Neutrophil (primary cell): ENCODE measurements around the gene MCM7.

Source experiments
- H3K27ac ChIP-seq: fragments of 200-600 bp; sonication (generic); 2 replicates; pipeline ENCODE4 v1.5.1; 2016; ENCODE audit warnings: mild to moderate bottlenecking, moderate library complexity
- H3K27me3 ChIP-seq: fragments of 200-600 bp; sonication (generic); 2 replicates; pipeline ENCODE4 v1.6.0; 2016; ENCODE audit warnings: mild to moderate bottlenecking
- H3K36me3 ChIP-seq: fragments of 200-600 bp; sonication (generic); 2 replicates; pipeline ENCODE4 v1.5.1; 2017
- H3K4me1 ChIP-seq, 2 experiments: fragments of 200-600 bp in 1 of 2; sonication (generic) in 1 of 2; 1 replicate in 1 of 2; 2 replicates in 1 of 2; pipeline versions ENCODE4 v1.5.1 to v1.6.1; 2013 to 2016; ENCODE audit warnings: low read depth in 1 of 2, low read length in 1 of 2, mild to moderate bottlenecking in 1 of 2, moderate library complexity in 1 of 2; ENCODE audit not compliant: control insufficient read depth in 1 of 2, insufficient read depth in 1 of 2
- H3K4me3 ChIP-seq, 2 experiments: fragments of 200-600 bp in 1 of 2; sonication (generic) in 1 of 2; 1 replicate in 1 of 2; 2 replicates in 1 of 2; pipeline ENCODE4 v1.5.1; 2013 to 2016; ENCODE audit warnings: low read depth in 1 of 2, low read length in 1 of 2, mild to moderate bottlenecking in 1 of 2, moderate library complexity in 1 of 2
- H3K9me3 ChIP-seq: fragments of 200-600 bp; sonication (generic); 2 replicates; pipeline ENCODE4 v1.5.1; 2016
- TF ChIP-seq, protein P1 (sequence below): fragments of 200-600 bp; sonication (generic); IDR thresholded peaks from 2 replicates; pipeline ENCODE4 v1.5.1; 2016; ENCODE audit warnings: antibody characterized with exemption

MCM7 gene

DNA sequence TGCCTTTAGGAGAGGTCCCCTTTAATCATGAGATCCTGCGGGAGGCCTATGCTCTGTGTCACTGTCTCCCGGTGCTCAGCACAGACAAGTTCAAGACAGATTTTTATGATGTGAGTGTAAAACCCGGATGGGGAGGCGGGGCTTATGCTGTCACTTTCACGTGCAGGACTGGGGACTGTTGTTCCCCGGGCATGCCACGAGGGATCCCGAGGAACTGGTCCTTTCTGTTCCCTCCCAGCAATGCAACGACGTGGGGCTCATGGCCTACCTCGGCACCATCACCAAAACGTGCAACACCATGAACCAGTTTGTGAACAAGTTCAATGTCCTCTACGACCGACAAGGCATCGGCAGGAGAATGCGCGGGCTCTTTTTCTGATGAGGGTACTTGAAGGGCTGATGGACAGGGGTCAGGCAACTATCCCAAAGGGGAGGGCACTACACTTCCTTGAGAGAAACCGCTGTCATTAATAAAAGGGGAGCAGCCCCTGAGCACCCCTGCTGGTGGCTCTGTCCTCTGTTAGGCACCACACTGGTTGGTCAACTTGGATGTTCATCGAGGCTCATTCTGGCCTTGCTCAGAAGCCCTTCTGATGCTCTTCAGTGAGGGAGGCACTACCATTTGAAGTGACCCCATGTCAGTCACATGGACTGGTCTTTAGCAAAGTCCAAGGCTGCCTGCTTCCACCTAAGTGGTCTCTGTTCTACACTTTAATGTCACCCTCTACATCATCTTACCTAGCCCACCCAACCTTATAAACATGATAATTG is 9.6 kb downstream of the MCM7 start:
- Histone ChIP-seq H3K4me1 (peaks cover 16 to 18% of the 10 kb centered on the region in 2 experiments), H3K9me3 (no peaks in the 10 kb centered on the region), H3K4me3 (no peak overlapping the region), H3K36me3 (peaks cover 61% of the 10 kb centered on the region), H3K27me3 (no peaks in the 10 kb centered on the region), H3K27ac (no peak overlapping the region)
- TF ChIP-seq, protein P1, sequence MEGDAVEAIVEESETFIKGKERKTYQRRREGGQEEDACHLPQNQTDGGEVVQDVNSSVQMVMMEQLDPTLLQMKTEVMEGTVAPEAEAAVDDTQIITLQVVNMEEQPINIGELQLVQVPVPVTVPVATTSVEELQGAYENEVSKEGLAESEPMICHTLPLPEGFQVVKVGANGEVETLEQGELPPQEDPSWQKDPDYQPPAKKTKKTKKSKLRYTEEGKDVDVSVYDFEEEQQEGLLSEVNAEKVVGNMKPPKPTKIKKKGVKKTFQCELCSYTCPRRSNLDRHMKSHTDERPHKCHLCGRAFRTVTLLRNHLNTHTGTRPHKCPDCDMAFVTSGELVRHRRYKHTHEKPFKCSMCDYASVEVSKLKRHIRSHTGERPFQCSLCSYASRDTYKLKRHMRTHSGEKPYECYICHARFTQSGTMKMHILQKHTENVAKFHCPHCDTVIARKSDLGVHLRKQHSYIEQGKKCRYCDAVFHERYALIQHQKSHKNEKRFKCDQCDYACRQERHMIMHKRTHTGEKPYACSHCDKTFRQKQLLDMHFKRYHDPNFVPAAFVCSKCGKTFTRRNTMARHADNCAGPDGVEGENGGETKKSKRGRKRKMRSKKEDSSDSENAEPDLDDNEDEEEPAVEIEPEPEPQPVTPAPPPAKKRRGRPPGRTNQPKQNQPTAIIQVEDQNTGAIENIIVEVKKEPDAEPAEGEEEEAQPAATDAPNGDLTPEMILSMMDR: no peak

DNA sequence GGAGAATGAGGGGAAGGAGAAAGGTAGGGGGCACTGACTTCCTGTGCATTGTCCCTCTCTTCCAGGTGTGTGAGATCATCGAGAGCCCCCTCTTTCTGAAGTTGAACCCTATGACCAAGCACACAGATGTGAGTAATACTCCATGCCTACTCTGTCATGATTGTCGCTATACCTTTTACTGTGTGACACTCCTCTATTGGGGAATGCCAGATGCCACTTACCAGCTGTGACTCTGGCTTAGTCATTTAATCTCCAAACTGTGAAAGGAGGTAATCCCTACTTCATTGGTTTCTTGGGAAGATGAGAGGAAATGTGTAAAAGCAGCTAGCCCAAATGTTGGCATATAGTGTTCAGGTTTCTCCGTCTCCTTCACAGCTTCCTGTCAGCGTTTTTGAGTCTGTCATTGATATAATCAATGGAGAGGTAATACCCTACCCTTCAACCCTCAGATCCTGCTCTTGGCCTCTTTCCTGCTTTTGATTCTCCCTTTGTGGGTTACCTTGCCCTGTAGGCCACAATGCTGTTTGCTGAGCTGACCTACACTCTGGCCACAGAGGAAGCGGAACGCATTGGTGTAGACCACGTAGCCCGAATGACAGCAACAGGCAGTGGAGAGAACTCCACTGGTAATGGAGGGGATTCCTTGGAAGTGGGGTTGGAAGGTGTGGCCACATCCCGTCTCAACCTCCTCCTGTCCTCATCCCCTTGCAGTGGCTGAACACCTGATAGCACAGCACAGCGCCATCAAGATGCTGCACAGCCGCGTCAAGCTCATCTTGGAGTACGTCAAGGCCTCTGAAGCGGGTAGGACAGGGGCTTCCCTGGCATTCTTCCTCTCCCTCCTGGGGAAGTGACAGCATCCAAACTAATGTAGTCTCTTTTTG is 10.4 kb downstream of the MCM7 start:
- no peak overlapping the region for H3K4me3 ChIP-seq
- TF ChIP-seq, protein P1: no peak
- H3K4me1 ChIP-seq: peaks cover 23 to 27% of the 10 kb centered on the region in 2 experiments
- no peaks in the 10 kb centered on the region for H3K9me3 ChIP-seq
- H3K36me3 ChIP-seq: peaks cover 52% of the 10 kb centered on the region
- H3K27ac ChIP-seq: no peak overlapping the region
- H3K27me3 ChIP-seq: no peaks in the 10 kb centered on the region

DNA sequence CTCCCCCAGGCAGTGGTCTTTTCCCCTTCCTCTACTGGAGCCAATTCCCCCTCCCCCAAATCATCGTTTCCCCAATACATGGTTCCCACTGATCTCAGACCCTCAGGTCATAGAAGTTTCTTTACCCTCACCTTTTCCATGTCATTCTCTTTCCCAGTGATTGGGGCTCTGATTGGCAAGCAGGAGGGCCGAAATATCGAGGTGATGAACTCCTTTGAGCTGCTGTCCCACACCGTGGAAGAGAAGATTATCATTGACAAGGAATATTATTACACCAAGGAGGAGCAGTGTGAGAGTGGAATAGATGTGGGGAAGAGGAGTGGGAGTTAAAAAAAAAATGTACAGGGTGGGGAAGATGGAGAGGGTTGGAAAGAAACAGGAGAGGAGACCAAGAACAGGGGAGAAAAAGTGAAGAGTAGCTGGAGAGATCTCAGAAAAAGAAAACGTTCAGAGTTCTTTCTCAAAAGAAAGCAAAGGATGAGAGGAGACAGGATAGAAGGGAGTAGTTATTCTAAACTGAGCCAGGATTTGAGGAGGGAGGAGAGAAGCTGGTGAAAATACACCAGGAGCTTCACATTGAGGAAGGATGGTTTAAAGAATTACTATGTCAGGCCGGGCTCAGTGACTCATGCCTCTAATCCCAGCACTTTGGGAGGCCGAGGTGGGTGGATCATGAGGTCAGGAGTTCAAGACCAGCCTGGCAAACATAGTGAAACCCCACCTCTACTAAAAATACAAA is 11.6 kb downstream of the MCM7 start:
- Histone ChIP-seq H3K27ac (peak overlapping the region; percentile 70), H3K27me3 (no peaks in the 10 kb centered on the region), H3K4me1 (peaks cover 26 to 31% of the 10 kb centered on the region in 2 experiments), H3K9me3 (no peaks in the 10 kb centered on the region), H3K36me3 (peaks cover 41% of the 10 kb centered on the region), H3K4me3 (peak overlapping the region; percentile 90 to 92)
- TF ChIP-seq, protein P1: no peak

DNA sequence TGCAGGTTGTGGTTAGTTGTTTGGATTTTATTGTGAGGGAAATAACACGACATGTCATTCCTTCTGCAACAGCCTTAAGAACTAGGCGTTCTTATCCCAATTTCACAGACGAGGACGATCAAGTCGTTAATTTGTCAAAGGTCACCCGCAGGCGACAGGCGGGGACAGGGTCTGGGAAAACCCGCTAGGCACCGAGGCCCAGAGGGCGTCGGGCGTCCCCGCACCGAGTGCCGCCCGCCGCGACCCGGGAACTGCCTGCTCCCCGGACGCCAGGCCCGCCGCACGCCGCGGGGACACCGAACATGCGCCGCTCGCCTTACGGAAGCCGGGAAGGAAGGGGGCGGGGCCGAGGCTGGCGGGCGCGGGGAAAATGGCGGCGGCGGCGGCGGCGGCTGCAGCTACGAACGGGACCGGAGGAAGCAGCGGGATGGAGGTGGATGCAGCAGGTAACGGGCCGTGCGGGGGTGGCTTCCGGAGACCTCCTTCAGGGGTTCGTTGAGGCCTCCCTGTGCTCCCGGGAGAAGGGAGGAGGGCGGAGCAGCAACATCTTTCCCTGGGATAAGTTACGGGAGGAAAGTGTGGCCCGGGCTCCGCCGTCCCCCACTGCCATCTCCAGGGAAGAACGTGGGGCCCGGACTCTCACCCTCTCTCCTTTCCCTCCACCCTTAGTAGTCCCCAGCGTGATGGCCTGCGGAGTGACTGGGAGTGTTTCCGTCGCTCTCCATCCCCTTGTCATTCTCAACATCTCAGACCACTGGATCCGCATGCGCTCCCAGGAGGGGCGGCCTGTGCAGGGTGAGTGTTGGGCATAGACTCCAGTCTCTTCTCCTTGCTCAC is 12.4 kb downstream of the MCM7 start, which contains the start of gene COPS6:
Gene COPS6, plus strand, starts transcription at position 349 of the 837 bp plus-strand sequence. Its CDS starts 22 bp downstream, at position 371.
- H3K4me1 ChIP-seq: peaks cover 26 to 31% of the 10 kb centered on the region in 2 experiments
- H3K27me3 ChIP-seq: no peaks in the 10 kb centered on the region
- H3K36me3 ChIP-seq: peaks cover 35% of the 10 kb centered on the region
- peak within 1 kb of the TSS; percentile 70 for H3K27ac ChIP-seq
- H3K9me3 ChIP-seq: no peaks in the 10 kb centered on the region
- TF ChIP-seq, protein P1: peak; percentile 33
- peak within 1 kb of the TSS; percentile 90 to 92 for H3K4me3 ChIP-seq
